HFFc6 (cell line): Measurements from ENCODE around the gene GNA12. TPM values are rescaled to one million over a fixed set of nuclear protein-coding genes. Genes with fewer than 3 reads are reported as not detected.

Experiments used
- DNase-seq: peaks from one replicate; pipeline ENCODE4 v3.0.0-alpha.2; 2018
- H3K27ac Mint-ChIP-seq: 2 replicates; pipeline ENCODE4 v1.8.0; 2020; ENCODE audit warnings: mild to moderate bottlenecking, mixed read lengths
- H3K27me3 Mint-ChIP-seq: 2 replicates; pipeline ENCODE4 v1.8.0; 2021; ENCODE audit warnings: mild to moderate bottlenecking, moderate library complexity, mixed read lengths; ENCODE audit not compliant: insufficient read depth
- H3K36me3 Mint-ChIP-seq: 2 replicates; pipeline ENCODE4 v1.8.0; 2021; ENCODE audit warnings: low read depth, mixed read lengths
- H3K4me1 Mint-ChIP-seq: 2 replicates; pipeline ENCODE4 v1.8.0; 2020; ENCODE audit warnings: low read depth, mixed read lengths
- H3K4me3 Mint-ChIP-seq: 2 replicates; pipeline ENCODE4 v1.8.0; 2020; ENCODE audit warnings: mild to moderate bottlenecking, moderate library complexity, mixed read lengths
- H3K9me3 Mint-ChIP-seq: 2 replicates; pipeline ENCODE4 v1.8.0; 2020; ENCODE audit warnings: mild to moderate bottlenecking, mixed read lengths
- total RNA-seq, 6 experiments: library from RNA; stranded (reverse); fragmentation: NEBNext Ultra II Directional; extraction: Animal tissue kit (Norgen Biotek cat#: 25700); gene quantifications; 2 replicates in 1 of 6; 3 replicates in 5 of 6; pipeline ENCODE4 v1.2.3, GENCODE V29; 2021
- TF ChIP-seq, protein P1 (sequence below): fragments of 200-600 bp; sonication (generic); IDR thresholded peaks from 2 replicates; pipeline ENCODE4 v1.5.0; 2021; ENCODE audit warnings: antibody characterized with exemption, mild to moderate bottlenecking

GNA12 gene
- total RNA-seq, 6 experiments from 2014 or later = 52.9 to 61.9 (median 57.6) TPM

DNA sequence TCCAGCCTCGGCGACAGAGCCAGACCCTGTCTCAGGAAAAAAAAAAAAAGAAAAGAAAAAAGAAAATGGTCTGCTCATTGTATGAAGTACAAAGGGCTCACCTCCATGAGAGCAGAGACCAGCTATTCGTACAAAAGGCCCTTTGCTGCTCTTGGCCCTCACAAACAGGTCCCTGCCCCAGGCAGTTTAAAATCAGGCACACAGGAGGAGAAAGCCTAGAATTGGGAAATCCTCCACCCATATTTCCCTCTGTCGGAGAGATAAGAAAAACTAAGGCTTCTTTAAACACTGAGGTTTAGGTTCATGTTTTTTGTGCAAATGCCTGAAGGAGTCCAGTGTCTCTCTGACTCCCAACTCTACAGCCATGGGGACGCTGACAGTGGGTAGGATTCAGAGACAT is 15.1 kb downstream of the GNA12 start:
- H3K36me3 Mint-ChIP-seq = peaks cover 36% of the 10 kb centered on the region
- peaks cover 54% of the 10 kb centered on the region for H3K4me1 Mint-ChIP-seq
- H3K27ac Mint-ChIP-seq = no peak overlapping the region
- no peaks in the 10 kb centered on the region; the same call in 1 of the 2 replicates for H3K27me3 Mint-ChIP-seq
- TF ChIP-seq, protein P1, sequence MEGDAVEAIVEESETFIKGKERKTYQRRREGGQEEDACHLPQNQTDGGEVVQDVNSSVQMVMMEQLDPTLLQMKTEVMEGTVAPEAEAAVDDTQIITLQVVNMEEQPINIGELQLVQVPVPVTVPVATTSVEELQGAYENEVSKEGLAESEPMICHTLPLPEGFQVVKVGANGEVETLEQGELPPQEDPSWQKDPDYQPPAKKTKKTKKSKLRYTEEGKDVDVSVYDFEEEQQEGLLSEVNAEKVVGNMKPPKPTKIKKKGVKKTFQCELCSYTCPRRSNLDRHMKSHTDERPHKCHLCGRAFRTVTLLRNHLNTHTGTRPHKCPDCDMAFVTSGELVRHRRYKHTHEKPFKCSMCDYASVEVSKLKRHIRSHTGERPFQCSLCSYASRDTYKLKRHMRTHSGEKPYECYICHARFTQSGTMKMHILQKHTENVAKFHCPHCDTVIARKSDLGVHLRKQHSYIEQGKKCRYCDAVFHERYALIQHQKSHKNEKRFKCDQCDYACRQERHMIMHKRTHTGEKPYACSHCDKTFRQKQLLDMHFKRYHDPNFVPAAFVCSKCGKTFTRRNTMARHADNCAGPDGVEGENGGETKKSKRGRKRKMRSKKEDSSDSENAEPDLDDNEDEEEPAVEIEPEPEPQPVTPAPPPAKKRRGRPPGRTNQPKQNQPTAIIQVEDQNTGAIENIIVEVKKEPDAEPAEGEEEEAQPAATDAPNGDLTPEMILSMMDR = no peak
- DNase-seq = no peak
- no peak overlapping the region for H3K4me3 Mint-ChIP-seq
- no peaks in the 10 kb centered on the region for H3K9me3 Mint-ChIP-seq

DNA sequence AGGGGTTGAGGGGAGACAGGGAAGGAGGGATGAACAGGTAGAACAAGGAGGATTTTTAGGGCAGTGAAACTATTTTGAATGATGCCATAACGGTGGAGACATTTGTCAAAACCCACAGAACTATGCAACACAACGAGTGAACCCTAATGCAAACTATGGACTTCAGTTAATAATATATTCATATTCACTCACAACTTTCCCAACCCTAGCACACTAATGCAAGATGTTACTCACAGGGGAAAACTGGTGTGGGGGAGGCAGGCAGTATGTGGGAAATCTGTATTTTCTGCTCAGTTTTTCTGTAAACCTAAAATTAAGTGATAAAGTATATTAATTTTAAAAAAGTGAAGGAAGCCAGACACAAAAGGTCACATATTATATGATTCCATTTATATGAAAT is 17.3 kb downstream of the GNA12 start:
- H3K27ac Mint-ChIP-seq = peak overlapping the region; percentile 10; the same call in 1 of the 2 replicates
- no peak for DNase-seq

DNA sequence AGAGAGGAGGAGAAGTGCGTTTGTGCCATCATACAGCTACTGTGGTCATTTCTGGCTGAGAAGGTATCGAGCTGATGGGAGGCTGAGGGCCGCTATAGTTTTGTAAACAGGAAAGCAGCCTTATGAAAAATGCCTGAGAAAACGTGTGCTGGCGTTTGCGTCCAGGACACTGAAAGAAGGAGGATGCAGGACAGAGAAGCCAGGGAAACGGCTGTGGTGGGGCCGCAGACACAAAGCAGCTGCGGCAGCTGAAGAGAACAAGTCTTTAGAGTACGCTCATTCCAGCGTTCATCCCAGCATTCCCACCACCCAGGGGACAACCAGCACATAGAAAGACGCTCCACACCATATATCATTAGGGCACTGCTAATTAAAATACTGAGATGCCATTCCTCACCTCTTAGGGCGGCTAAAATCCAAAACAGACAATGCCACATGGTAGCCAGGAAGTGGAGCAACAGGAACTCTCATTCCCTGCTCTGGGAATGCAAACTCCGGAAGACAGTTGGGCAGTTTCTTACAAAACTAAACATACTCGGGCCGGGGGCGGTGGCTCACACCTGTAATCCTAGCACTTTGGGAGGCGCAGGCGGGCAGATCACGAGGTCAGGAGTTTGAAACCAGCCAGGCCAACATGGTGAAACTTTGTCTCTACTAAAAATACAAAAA is 18.4 kb downstream of the GNA12 start:
- TF ChIP-seq, protein P1 = no peak
- H3K4me3 Mint-ChIP-seq = no peak overlapping the region
- H3K9me3 Mint-ChIP-seq = no peaks in the 10 kb centered on the region
- no peak for DNase-seq
- peaks cover 80% of the 10 kb centered on the region for H3K4me1 Mint-ChIP-seq
- H3K36me3 Mint-ChIP-seq = peaks cover 34% of the 10 kb centered on the region
- H3K27me3 Mint-ChIP-seq = no peaks in the 10 kb centered on the region
- H3K27ac Mint-ChIP-seq = peak overlapping the region; percentile 21; the same call in 1 of the 2 replicates

More for the DNA sequence above, 17.3 kb downstream of the GNA12 start:
- TF ChIP-seq, protein P1 = no peak
- no peak overlapping the region for H3K4me3 Mint-ChIP-seq
- no peaks in the 10 kb centered on the region for H3K27me3 Mint-ChIP-seq
- H3K36me3 Mint-ChIP-seq = peaks cover 34% of the 10 kb centered on the region
- H3K9me3 Mint-ChIP-seq = no peaks in the 10 kb centered on the region
- H3K4me1 Mint-ChIP-seq = peaks cover 76% of the 10 kb centered on the region

DNA sequence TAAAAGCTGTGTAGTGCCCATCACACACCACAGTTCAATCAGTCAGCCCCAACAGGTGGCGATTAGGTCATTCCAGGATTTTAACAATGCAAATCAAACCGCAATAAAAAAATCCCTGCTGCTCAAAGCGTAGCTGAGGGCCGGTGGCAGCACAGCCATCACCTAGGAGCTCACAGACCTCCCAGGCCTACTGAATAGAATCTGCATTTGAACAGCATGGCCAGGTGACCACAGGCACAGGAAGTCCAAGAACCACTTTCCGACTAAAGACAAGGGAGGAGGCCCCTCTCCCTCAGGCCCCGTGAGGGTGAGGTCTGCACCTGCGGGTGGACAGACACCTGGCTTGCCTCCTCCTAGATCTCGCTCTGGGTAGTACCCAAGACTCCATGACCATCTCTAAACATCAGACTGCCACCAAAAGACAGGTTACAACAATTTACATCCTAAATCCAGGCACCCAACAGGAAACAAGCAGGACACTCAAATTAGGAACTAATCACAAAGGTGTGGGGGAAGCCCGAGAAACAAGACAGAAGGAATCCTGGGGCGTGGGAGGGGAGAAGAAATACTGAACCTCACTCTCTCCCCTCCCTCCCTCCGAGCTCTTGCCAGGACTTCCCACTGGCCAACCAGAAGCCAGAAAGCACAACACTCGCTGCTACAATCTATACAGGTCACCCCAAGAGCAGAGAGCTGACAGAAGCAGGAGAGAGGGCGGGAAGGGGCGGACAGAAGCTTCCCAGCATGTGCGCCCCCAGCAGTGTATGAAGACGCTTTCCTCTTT is 19.2 kb downstream of the GNA12 start:
- Mint-ChIP-seq H3K27me3 (no peaks in the 10 kb centered on the region), H3K9me3 (no peaks in the 10 kb centered on the region), H3K4me3 (no peak overlapping the region), H3K27ac (peak overlapping the region; percentile 77), H3K4me1 (peaks cover 87% of the 10 kb centered on the region), H3K36me3 (peaks cover 28% of the 10 kb centered on the region)
- TF ChIP-seq, protein P1 = no peak
- no peak for DNase-seq

DNA sequence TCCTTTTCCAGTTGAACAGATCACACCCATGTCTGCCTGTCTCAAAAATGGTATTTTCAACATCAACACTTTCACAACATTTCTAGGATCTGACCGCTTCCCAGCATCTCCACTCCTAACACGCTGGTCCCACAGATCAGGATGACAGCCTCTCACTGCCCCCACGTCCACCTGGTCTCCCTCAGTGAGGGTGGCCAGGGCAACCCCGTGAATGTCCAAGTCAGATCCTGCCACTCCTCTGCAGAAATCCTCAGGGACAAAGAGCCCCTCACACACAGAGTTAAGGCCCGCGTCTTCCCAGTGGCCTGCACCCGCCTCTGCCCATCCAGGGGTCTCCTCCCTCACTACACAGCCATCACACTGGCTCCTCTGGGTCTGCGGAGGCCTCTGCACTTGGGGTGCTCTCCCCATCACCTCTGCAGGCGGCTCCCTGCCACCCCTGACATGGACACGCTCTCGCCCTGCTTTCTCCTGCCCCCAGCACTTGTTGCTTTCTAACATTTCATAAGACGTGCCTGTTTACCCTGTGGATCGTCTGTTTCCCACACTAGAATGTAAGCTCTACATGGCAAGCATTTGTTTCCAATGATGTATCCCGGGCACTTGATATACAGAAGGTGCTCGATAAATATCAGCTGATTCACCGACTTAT is 20.0 kb downstream of the GNA12 start:
- Mint-ChIP-seq H3K9me3 (no peaks in the 10 kb centered on the region), H3K27me3 (no peaks in the 10 kb centered on the region), H3K36me3 (peaks cover 22% of the 10 kb centered on the region), H3K4me3 (no peak overlapping the region), H3K27ac (peak overlapping the region; percentile 77), H3K4me1 (peaks cover 92% of the 10 kb centered on the region)
- TF ChIP-seq, protein P1 = no peak
- DNase-seq = no peak
